NOMO-1 treated with dmso at 0.1 percent for 144 hours (cell line): ENCODE results near the gene ABHD16A.
"Not testable (repeated sequence)": the region's sequence is repeated elsewhere in the genome, so short reads cannot be mapped to it uniquely, and the experiment has no call there.

Experiments used
- DNase-seq: peaks from one replicate; lab custom pipeline; 2025; ENCODE audit not compliant: unreplicated experiment; lab: John Stamatoyannopoulos, UW

The ABHD16A gene

GRCh38 chr6:31715022-31715958, 12.2 kb upstream of the ABHD16A start, which contains the start of gene LY6G6D:
Gene LY6G6D (plus strand): TSS chr6:31715348. CDS start chr6:31715356, 8 bp downstream.
- no peak for DNase-seq

GRCh38 chr6:31713991-31714684, 11.0 kb upstream of the ABHD16A start:
- DNase-seq = no peak

GRCh38 chr6:31713465-31713864, 10.3 kb upstream of the ABHD16A start:
- no peak for DNase-seq

- DNase-seq = no peak
Measured at GRCh38 chr6:31712296-31712695, 9.2 kb upstream of the ABHD16A start.

- DNase-seq = peak; percentile 19
Measured at GRCh38 chr6:31711233-31711632, 8.1 kb upstream of the ABHD16A start.

GRCh38 chr6:31710523-31711219, 7.5 kb upstream of the ABHD16A start:
- DNase-seq = no peak

GRCh38 chr6:31709157-31709556, 6.0 kb upstream of the ABHD16A start:
- DNase-seq = not testable (repeated sequence)

- no peak for DNase-seq
Measured at GRCh38 chr6:31708224-31708623, 5.1 kb upstream of the ABHD16A start.

- no peak for DNase-seq
Measured at GRCh38 chr6:31707701-31708100, 4.6 kb upstream of the ABHD16A start.

GRCh38 chr6:31706599-31706998, 3.5 kb upstream of the ABHD16A start, which contains the start of gene LY6G6F:
Gene LY6G6F (plus strand): TSS chr6:31706866. CDS start chr6:31706907, 41 bp downstream.
- DNase-seq = no peak

GRCh38 chr6:31705931-31706330, 2.8 kb upstream of the ABHD16A start:
- no peak for DNase-seq

- no peak for DNase-seq
Measured at GRCh38 chr6:31702405-31702818, 712 bp downstream of the ABHD16A start.

GRCh38 chr6:31701666-31702404, 1.3 kb downstream of the ABHD16A start:
- DNase-seq = no peak

- DNase-seq = no peak
Measured at GRCh38 chr6:31700740-31701401, 2.3 kb downstream of the ABHD16A start.

GRCh38 chr6:31697555-31697954, 5.6 kb downstream of the ABHD16A start:
- DNase-seq = no peak

GRCh38 chr6:31693535-31693934, 9.6 kb downstream of the ABHD16A start:
- DNase-seq = no peak

GRCh38 chr6:31692886-31693285, 10.2 kb downstream of the ABHD16A start:
- DNase-seq = no peak

- DNase-seq = no peak
Measured at GRCh38 chr6:31692353-31692752, 10.8 kb downstream of the ABHD16A start.

GRCh38 chr6:31691564-31692108, 11.5 kb downstream of the ABHD16A start:
- no peak for DNase-seq

- no peak for DNase-seq
Measured at GRCh38 chr6:31691078-31691463, 12.1 kb downstream of the ABHD16A start.
